Thyroid gland (tissue), 4 donors: Measurements from ENCODE around the gene NDUFS3. TPM values are rescaled to one million over a fixed set of nuclear protein-coding genes. Genes with fewer than 3 reads are reported as not detected.

Source experiments
- DNase-seq, 2 donors: peaks; one replicate each; pipeline ENCODE4 v3.0.0-alpha.2; 2019
- H3K27ac ChIP-seq, 3 donors: fragments of 200-600 bp; sonication (generic); 1 replicate in 2 of 3; 2 replicates in 1 of 3; pipeline ENCODE4 v1.5.1; 2016 to 2019; ENCODE audit warnings: mild to moderate bottlenecking in 1 of 3, moderate library complexity in 1 of 3
- H3K27me3 ChIP-seq: fragments of 200-600 bp; sonication (generic); one replicate; pipeline ENCODE4 v1.5.1; 2019
- H3K36me3 ChIP-seq, 2 donors: fragments of 200-600 bp; sonication (generic); one replicate each; pipeline ENCODE4 v1.5.1; 2016 to 2019
- H3K4me1 ChIP-seq, 2 donors: fragments of 200-600 bp; sonication (generic); one replicate each; pipeline ENCODE4 v1.5.1; 2017 to 2019
- H3K4me3 ChIP-seq, 3 donors: fragments of 200-600 bp; sonication (generic); replicated peaks in 1 of 3; 1 replicate in 2 of 3; 2 replicates in 1 of 3; pipeline ENCODE4 v1.5.1; 2016; ENCODE audit warnings: mild to moderate bottlenecking in 1 of 3
- H3K9me3 ChIP-seq: fragments of 200-600 bp; sonication (generic); one replicate; pipeline ENCODE4 v1.5.1; 2017
- POLR2A ChIP-seq, 2 donors: fragments of 450-650 bp; IDR thresholded peaks; one replicate each; pipeline ENCODE4 v1.6.1; 2017; ENCODE audit warnings: antibody characterized with exemption in 2 of 2, mild to moderate bottlenecking in 2 of 2, moderate library complexity in 1 of 2
- WGBS, 2 donors: methylation state at CpG; one replicate each; pipeline ENCODE4 v1.1.5; 2017; 5-methylcytosine and 5-hydroxymethylcytosine counted together
- intact Hi-C: fragments of 100-400 bp; cut with DNase I; formaldehyde crosslinking; loops from one replicate; pipeline ENCODE4 v1.15.1; 2023
- total RNA-seq, 4 donors: library from RNA; depleted of rRNA; stranded (reverse); fragments of >200 nt; gene quantifications; one replicate each; pipeline ENCODE4 v1.2.3, GENCODE V29; 2016
- TF ChIP-seq, protein P1 (sequence below), 6 experiments: fragments of 200-600 bp in 3 of 6; fragments of 450-650 bp in 3 of 6; sonication (generic) in 3 of 6; IDR thresholded peaks; one replicate each; pipeline ENCODE4 v1.5.1; 2016 to 2019; ENCODE audit warnings: antibody characterized with exemption in 6 of 6, mild to moderate bottlenecking in 2 of 6, inconsistent platforms in 1 of 6, moderate library complexity in 1 of 6

The NDUFS3 gene
- total RNA-seq, 4 donors from 2014 or later, result 42.6 to 84.3 (median 81.2) TPM

- Histone ChIP-seq H3K4me3 (no peak overlapping the region), H3K27ac (no peak overlapping the region), H3K27me3 (peaks cover 5% of the 10 kb centered on the region), H3K36me3 (no peaks in the 10 kb centered on the region), H3K4me1 (peaks cover 14 to 15% of the 10 kb centered on the region in 2 donors), H3K9me3 (no peaks in the 10 kb centered on the region)
- intact Hi-C loops, result no loop called here
- WGBS, 2 donors, result 61 to 68% methylated on average over 33 to 43 of the region's 122 CpGs
- no peak for TF ChIP-seq POLR2A (IDR thresholded peaks at IDR 0.05)
- TF ChIP-seq, protein P1, sequence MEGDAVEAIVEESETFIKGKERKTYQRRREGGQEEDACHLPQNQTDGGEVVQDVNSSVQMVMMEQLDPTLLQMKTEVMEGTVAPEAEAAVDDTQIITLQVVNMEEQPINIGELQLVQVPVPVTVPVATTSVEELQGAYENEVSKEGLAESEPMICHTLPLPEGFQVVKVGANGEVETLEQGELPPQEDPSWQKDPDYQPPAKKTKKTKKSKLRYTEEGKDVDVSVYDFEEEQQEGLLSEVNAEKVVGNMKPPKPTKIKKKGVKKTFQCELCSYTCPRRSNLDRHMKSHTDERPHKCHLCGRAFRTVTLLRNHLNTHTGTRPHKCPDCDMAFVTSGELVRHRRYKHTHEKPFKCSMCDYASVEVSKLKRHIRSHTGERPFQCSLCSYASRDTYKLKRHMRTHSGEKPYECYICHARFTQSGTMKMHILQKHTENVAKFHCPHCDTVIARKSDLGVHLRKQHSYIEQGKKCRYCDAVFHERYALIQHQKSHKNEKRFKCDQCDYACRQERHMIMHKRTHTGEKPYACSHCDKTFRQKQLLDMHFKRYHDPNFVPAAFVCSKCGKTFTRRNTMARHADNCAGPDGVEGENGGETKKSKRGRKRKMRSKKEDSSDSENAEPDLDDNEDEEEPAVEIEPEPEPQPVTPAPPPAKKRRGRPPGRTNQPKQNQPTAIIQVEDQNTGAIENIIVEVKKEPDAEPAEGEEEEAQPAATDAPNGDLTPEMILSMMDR (IDR thresholded peaks at IDR 0.05), result no peak
- DNase-seq, result peak in 1 of 2 donors; percentile 10
Measured at GRCh38 chr11:47589977-47590861, 11.3 kb downstream of the NDUFS3 start.

GRCh38 chr11:47591764-47592163 is 12.9 kb downstream of the NDUFS3 start:
- 51 to 63% methylated on average over 6 to 7 of the region's 7 CpGs for WGBS, 2 donors
- Histone ChIP-seq H3K4me3 (no peak overlapping the region), H3K9me3 (no peaks in the 10 kb centered on the region), H3K27ac (no peak overlapping the region), H3K4me1 (peaks cover 14 to 18% of the 10 kb centered on the region in 2 donors), H3K36me3 (no peaks in the 10 kb centered on the region), H3K27me3 (peaks cover 5% of the 10 kb centered on the region)
- TF ChIP-seq, protein P1 (IDR thresholded peaks at IDR 0.05), result no peak
- peak in 1 of 2 donors; percentile 8 for TF ChIP-seq POLR2A (IDR thresholded peaks at IDR 0.05)
- no peak for DNase-seq
- intact Hi-C loops, result no loop called here

- H3K4me1 ChIP-seq, result peaks cover 14 to 18% of the 10 kb centered on the region in 2 donors
- no peaks in the 10 kb centered on the region for H3K9me3 ChIP-seq
- DNase-seq, result no peak
- no peak overlapping the region for H3K4me3 ChIP-seq
- no peak for TF ChIP-seq POLR2A (IDR thresholded peaks at IDR 0.05)
- TF ChIP-seq, protein P1 (IDR thresholded peaks at IDR 0.05), result no peak
- H3K27me3 ChIP-seq, result peaks cover 5% of the 10 kb centered on the region
- 59 to 80% methylated on average over 4 of the region's 4 CpGs for WGBS, 2 donors
- intact Hi-C loops, result no loop called here
- H3K36me3 ChIP-seq, result no peaks in the 10 kb centered on the region
- no peak overlapping the region for H3K27ac ChIP-seq
Measured at GRCh38 chr11:47592251-47592650, 13.4 kb downstream of the NDUFS3 start.

DNA sequence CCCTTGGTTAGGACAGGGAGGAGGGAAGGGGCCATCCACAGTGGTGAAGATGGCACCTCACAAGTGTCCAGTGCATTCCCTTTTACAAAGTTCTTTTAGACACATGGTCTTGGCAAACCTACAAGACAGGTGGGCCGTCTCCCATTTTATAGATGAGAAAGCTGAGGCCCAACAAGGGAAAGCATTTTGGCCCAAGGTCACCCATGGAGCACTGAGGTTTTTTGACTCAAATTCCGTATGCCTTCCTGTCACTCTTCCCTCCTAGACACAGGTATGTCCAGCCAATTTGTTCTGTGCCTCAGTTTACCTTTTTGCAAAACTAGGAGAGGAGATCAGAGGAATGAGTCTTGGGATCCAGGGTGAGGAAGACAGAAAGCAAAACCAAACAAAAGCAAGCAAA is 14.1 kb downstream of the NDUFS3 start:
- H3K27me3 ChIP-seq, result peaks cover 5% of the 10 kb centered on the region
- no peak overlapping the region for H3K27ac ChIP-seq
- DNase-seq, result no peak
- 73 to 87% methylated on average over 2 of the region's 2 CpGs for WGBS, 2 donors
- H3K4me1 ChIP-seq, result peaks cover 14 to 18% of the 10 kb centered on the region in 2 donors
- no peak overlapping the region for H3K4me3 ChIP-seq
- H3K36me3 ChIP-seq, result no peaks in the 10 kb centered on the region
- intact Hi-C loops, result no loop called here
- H3K9me3 ChIP-seq, result no peaks in the 10 kb centered on the region
- TF ChIP-seq, protein P1 (IDR thresholded peaks at IDR 0.05), result no peak
- TF ChIP-seq POLR2A (IDR thresholded peaks at IDR 0.05), result no peak

DNA sequence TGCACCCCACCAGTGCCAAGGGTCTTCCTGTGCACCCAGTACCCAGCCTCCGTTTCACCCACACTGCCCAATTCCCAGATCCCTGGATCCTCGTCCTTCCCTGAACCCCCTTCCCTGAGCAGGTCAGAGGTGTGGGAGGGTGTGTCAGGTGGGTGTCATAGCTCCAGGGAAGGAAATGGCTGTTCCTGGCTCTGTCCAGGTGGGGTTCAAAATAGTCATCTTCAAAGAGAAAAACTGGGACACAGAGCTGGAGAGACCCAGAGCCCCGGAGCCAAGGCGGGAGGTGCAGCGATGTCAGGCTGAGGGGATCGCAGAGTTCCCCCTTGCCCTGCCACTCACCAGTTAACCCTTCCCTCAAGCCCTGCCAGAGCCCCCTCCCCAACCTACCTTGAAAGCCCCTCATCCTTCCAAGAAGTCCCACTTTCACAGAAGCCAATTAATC is 14.6 kb downstream of the NDUFS3 start:
- intact Hi-C loops, result no loop called here
- WGBS, 2 donors, result 16 to 19% methylated on average over 6 of the region's 6 CpGs
- DNase-seq, result no peak
- Histone ChIP-seq H3K36me3 (no peaks in the 10 kb centered on the region), H3K27me3 (peaks cover 5% of the 10 kb centered on the region), H3K4me1 (peaks cover 14 to 18% of the 10 kb centered on the region in 2 donors), H3K4me3 (peak overlapping the region in 1 of 3 donors; percentile 18), H3K9me3 (no peaks in the 10 kb centered on the region), H3K27ac (no peak overlapping the region)
- TF ChIP-seq, protein P1 (IDR thresholded peaks at IDR 0.05), result no peak
- TF ChIP-seq POLR2A (IDR thresholded peaks at IDR 0.05), result no peak
